ENCODE measurements around the gene CHN2.

CHN2 gene

GRCh38 chr7:29309041-29309854, 114.7 kb downstream of the CHN2 start:
- Histone ChIP-seq H3K9me3 (no peaks in the 10 kb centered on the region), H3K27me3 (no peaks in the 10 kb centered on the region), H3K36me3 (no peaks in the 10 kb centered on the region), H3K4me1 (no peaks in the 10 kb centered on the region), H3K4me3 (no peak overlapping the region), H3K27ac (no peak overlapping the region)
- DNase-seq, result no peak
- intact Hi-C loops (cut with DNase I; ENCODE audit: low total_unique reads), result no loop called here
- TF ChIP-seq CTCF (IDR thresholded peaks at IDR 0.05), result no peak

GRCh38 chr7:29310625-29311024, 116.0 kb downstream of the CHN2 start:
- Histone ChIP-seq H3K27ac (no peak overlapping the region), H3K27me3 (no peaks in the 10 kb centered on the region), H3K4me3 (no peak overlapping the region), H3K9me3 (no peaks in the 10 kb centered on the region), H3K36me3 (no peaks in the 10 kb centered on the region), H3K4me1 (no peaks in the 10 kb centered on the region)
- TF ChIP-seq CTCF (IDR thresholded peaks at IDR 0.05), result no peak
- intact Hi-C loops (cut with DNase I; ENCODE audit: low total_unique reads), result no loop called here
- DNase-seq, result no peak

- intact Hi-C loops (cut with DNase I; ENCODE audit: low total_unique reads), result no loop called here
- no peak overlapping the region for H3K27ac ChIP-seq
- no peak for TF ChIP-seq CTCF (IDR thresholded peaks at IDR 0.05)
- no peaks in the 10 kb centered on the region for H3K36me3 ChIP-seq
- H3K27me3 ChIP-seq, result no peaks in the 10 kb centered on the region
- H3K9me3 ChIP-seq, result no peaks in the 10 kb centered on the region
- H3K4me3 ChIP-seq, result no peak overlapping the region
- no peak for DNase-seq
- H3K4me1 ChIP-seq, result no peaks in the 10 kb centered on the region
Measured at GRCh38 chr7:29311314-29311713, 116.7 kb downstream of the CHN2 start.

GRCh38 chr7:29314148-29314547, 119.6 kb downstream of the CHN2 start:
- H3K4me3 ChIP-seq, result no peak overlapping the region
- H3K27ac ChIP-seq, result no peak overlapping the region
- intact Hi-C loops (cut with DNase I; ENCODE audit: low total_unique reads), result no loop called here
- no peak for DNase-seq
- no peaks in the 10 kb centered on the region for H3K27me3 ChIP-seq
- H3K36me3 ChIP-seq, result no peaks in the 10 kb centered on the region
- no peaks in the 10 kb centered on the region for H3K9me3 ChIP-seq
- no peak for TF ChIP-seq CTCF (IDR thresholded peaks at IDR 0.05)
- no peaks in the 10 kb centered on the region for H3K4me1 ChIP-seq

GRCh38 chr7:29315122-29315891, 120.7 kb downstream of the CHN2 start:
- TF ChIP-seq CTCF (IDR thresholded peaks at IDR 0.05), result no peak
- no peaks in the 10 kb centered on the region for H3K27me3 ChIP-seq
- H3K4me1 ChIP-seq, result no peaks in the 10 kb centered on the region
- DNase-seq, result no peak
- no peak overlapping the region for H3K27ac ChIP-seq
- H3K4me3 ChIP-seq, result no peak overlapping the region
- H3K36me3 ChIP-seq, result no peaks in the 10 kb centered on the region
- intact Hi-C loops (cut with DNase I; ENCODE audit: low total_unique reads), result no loop called here
- H3K9me3 ChIP-seq, result no peaks in the 10 kb centered on the region

Data from tibial artery (tissue), 4 donors.